Measurements from ENCODE around the gene HOXB9.

HOXB9 gene

GRCh38 chr17:48629411-48629759 is 3.2 kb upstream of the HOXB9 start:
- DNase-seq (ENCODE audit: low read depth in 1 of 2, low spot score in 1 of 2) = no peak
- TF ChIP-seq REST (IDR thresholded peaks at IDR 0.05; ENCODE audit: insufficient replicate concordance, low read depth) = no peak
- TF ChIP-seq POLR2AphosphoS5 (IDR thresholded peaks at IDR 0.05; ENCODE audit: low read depth) = no peak
- no peak for TF ChIP-seq SPI1 (IDR thresholded peaks at IDR 0.05; ENCODE audit: borderline replicate concordance, low read depth)
- no peak for TF ChIP-seq GABPA (IDR thresholded peaks at IDR 0.05; ENCODE audit: low read depth)
- TF ChIP-seq, protein P1, sequence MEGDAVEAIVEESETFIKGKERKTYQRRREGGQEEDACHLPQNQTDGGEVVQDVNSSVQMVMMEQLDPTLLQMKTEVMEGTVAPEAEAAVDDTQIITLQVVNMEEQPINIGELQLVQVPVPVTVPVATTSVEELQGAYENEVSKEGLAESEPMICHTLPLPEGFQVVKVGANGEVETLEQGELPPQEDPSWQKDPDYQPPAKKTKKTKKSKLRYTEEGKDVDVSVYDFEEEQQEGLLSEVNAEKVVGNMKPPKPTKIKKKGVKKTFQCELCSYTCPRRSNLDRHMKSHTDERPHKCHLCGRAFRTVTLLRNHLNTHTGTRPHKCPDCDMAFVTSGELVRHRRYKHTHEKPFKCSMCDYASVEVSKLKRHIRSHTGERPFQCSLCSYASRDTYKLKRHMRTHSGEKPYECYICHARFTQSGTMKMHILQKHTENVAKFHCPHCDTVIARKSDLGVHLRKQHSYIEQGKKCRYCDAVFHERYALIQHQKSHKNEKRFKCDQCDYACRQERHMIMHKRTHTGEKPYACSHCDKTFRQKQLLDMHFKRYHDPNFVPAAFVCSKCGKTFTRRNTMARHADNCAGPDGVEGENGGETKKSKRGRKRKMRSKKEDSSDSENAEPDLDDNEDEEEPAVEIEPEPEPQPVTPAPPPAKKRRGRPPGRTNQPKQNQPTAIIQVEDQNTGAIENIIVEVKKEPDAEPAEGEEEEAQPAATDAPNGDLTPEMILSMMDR (IDR thresholded peaks at IDR 0.05; ENCODE audit: insufficient read depth, low read length) = no peak
- Histone ChIP-seq H3K27ac (replicated peaks) (no peak overlapping the region), H3K27me3 (ENCODE audit: insufficient read depth, poor library complexity, severe bottlenecking) (peaks cover 84% of the 10 kb centered on the region), H3K4me3 (replicated peaks; ENCODE audit: insufficient read depth, low read length) (no peak overlapping the region)

DNA sequence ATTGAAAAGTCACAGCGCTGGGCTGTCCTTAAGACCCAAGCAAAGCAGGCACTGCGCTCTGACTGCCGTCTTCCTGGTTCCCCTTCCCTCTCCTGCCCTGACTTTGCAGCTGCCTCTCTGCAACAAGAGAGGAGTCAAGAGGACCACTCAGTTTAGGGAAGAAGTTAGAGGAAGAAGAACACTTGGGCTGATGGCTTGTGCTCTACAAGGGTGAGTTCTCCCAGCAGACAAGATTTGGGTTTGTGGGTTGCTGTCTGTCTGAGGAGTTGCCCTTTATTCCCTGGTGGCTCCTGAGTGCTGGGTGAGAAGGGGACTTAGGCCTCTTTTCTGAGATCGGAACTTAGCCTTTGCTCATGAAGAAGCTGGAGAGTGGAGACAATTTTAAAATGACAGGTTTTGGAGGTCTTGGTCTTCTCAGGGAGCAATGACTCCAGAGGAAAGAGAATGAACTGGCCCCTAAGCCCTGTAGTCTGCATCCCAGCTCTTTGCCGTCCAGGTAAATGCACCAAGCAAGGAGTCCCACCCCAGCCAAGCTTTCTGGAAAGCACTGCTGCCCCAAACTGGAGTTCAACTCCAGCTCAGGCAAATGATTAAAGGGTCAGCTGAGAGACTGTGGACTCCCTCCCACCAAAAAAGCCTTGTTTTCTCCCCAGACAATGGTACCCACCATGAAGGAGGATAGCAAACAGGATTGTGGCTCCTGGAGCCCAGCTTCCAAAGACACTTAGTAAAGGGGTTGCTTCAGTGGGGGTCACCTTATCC is 2.7 kb upstream of the HOXB9 start:
- TF ChIP-seq POLR2AphosphoS5 (IDR thresholded peaks at IDR 0.05; ENCODE audit: low read depth) = no peak
- no peak for TF ChIP-seq REST (IDR thresholded peaks at IDR 0.05; ENCODE audit: insufficient replicate concordance, low read depth)
- no peak for TF ChIP-seq SPI1 (IDR thresholded peaks at IDR 0.05; ENCODE audit: borderline replicate concordance, low read depth)
- TF ChIP-seq, protein P1 (IDR thresholded peaks at IDR 0.05; ENCODE audit: insufficient read depth, low read length) = no peak
- no peak for TF ChIP-seq GABPA (IDR thresholded peaks at IDR 0.05; ENCODE audit: low read depth)
- Histone ChIP-seq H3K4me3 (replicated peaks; ENCODE audit: insufficient read depth, low read length) (no peak overlapping the region), H3K27me3 (ENCODE audit: insufficient read depth, poor library complexity, severe bottlenecking) (peaks cover 84% of the 10 kb centered on the region), H3K27ac (replicated peaks) (no peak overlapping the region)
- peak in 1 of 2 experiments; percentile 11 for DNase-seq (ENCODE audit: low read depth in 1 of 2, low spot score in 1 of 2)

DNA sequence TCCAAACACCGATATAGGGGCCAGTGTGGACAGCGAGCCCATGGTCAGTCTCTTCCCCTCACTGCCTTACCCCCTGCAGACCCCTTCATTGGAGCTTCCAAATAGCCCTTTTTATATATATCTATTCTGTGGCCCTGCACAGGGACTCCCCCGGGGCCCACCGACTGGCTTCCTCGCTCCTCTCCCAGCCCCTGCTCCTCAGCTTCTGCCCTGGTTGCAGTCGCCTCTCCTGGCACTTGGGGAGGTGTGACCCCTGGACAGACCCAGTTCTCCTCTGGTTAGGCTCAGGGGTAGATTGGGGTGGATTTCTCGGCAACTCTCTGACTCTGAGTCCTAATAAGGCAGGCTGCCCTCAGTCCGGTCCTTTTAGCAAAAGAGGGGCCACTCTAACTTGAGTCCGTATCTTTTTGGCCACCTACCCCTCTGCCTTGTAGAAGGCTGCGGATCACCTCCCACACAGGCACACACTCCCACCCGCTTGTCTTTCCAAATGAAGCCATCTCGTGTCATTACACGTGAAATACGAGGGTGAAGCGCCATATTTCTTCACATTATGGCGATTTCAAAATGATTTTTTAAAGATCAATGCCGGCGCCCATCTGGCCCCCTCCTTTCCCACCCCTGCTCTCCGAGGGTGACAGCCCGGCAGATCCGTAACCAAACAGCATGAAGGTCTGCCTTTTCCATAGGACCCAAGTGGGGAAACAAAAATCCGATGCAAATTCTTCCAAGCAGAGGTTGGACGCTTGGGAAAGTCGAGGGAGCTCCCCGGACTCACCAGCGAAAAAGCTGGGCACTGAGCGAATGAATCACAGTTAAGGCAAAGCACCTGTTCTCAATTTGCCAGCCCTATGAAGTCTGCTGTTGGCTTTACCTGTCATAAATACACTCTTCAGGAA is 1.7 kb upstream of the HOXB9 start:
- DNase-seq (ENCODE audit: low read depth in 1 of 2, low spot score in 1 of 2) = no peak
- no peak overlapping the region for H3K4me3 ChIP-seq (replicated peaks; ENCODE audit: insufficient read depth, low read length)
- no peak overlapping the region for H3K27ac ChIP-seq (replicated peaks)
- H3K27me3 ChIP-seq (ENCODE audit: insufficient read depth, poor library complexity, severe bottlenecking) = peaks cover 84% of the 10 kb centered on the region
- no peak for TF ChIP-seq GABPA (IDR thresholded peaks at IDR 0.05; ENCODE audit: low read depth)
- no peak for TF ChIP-seq REST (IDR thresholded peaks at IDR 0.05; ENCODE audit: insufficient replicate concordance, low read depth)
- TF ChIP-seq, protein P1 (IDR thresholded peaks at IDR 0.05; ENCODE audit: insufficient read depth, low read length) = no peak
- TF ChIP-seq POLR2AphosphoS5 (IDR thresholded peaks at IDR 0.05; ENCODE audit: low read depth) = no peak
- no peak for TF ChIP-seq SPI1 (IDR thresholded peaks at IDR 0.05; ENCODE audit: borderline replicate concordance, low read depth)
